Adrenal gland (tissue), 5 donors: ENCODE results near the gene ANKLE2.

ENCODE experiments used
- POLR2A ChIP-seq, 2 donors: fragments of 450-650 bp; IDR thresholded peaks; one replicate each; pipeline ENCODE4 v1.6.1; 2017; ENCODE audit warnings: antibody characterized with exemption in 2 of 2, mild to moderate bottlenecking in 2 of 2, moderate library complexity in 1 of 2
- TF ChIP-seq, protein P1 (sequence below), 6 experiments: fragments of 450-650 bp in 4 of 6; fragments of 200-600 bp in 2 of 6; sonication (generic) in 1 of 6; IDR thresholded peaks; 1 replicate in 5 of 6; 2 replicates in 1 of 6; pipeline versions ENCODE4 v1.5.1 to v1.8.0; 2016 to 2021; ENCODE audit warnings: antibody characterized with exemption in 6 of 6, mild to moderate bottlenecking in 2 of 6, moderate library complexity in 1 of 6
- donor health status: DM: no; HTN: no; CAD: no.

DNA sequence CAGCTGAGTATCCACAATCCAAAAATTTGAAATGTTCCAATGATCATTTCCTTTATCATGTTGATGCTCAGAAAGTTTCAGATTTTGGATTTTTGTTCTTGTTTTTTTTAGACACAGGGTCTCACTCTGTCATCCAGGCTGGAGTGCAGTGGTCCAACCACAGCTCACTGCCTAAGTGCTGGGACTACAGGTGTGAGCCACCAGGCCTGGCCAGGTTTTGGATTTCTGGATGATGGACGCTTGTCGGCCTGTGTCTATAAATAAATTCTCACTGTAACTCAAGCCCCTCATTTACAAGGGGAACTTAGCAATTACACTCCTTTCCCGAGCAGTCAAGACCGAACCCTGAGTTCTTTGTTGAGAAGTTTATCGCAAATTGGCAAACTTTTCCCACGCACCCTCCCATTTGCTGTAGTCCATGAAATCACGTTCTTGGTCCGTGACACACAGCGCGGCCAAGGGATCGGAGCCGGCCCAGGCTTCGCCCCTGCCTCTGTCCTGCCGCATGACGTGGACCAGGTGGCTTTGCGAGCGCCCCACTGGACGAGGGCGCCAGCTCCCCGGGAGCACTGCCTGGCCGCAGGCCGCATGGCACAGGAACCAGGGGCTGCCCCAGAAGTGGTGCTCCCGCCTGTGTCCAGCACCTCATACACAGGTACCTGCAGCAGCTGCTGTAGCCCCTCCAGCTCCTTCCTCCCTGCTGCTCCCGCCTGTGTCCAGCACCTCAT lies 14.0 kb upstream of the ANKLE2 start:
- TF ChIP-seq, protein P1, sequence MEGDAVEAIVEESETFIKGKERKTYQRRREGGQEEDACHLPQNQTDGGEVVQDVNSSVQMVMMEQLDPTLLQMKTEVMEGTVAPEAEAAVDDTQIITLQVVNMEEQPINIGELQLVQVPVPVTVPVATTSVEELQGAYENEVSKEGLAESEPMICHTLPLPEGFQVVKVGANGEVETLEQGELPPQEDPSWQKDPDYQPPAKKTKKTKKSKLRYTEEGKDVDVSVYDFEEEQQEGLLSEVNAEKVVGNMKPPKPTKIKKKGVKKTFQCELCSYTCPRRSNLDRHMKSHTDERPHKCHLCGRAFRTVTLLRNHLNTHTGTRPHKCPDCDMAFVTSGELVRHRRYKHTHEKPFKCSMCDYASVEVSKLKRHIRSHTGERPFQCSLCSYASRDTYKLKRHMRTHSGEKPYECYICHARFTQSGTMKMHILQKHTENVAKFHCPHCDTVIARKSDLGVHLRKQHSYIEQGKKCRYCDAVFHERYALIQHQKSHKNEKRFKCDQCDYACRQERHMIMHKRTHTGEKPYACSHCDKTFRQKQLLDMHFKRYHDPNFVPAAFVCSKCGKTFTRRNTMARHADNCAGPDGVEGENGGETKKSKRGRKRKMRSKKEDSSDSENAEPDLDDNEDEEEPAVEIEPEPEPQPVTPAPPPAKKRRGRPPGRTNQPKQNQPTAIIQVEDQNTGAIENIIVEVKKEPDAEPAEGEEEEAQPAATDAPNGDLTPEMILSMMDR (IDR thresholded peaks at IDR 0.05), result no peak
- no peak for TF ChIP-seq POLR2A (IDR thresholded peaks at IDR 0.05)
